ACHN (cell line): Measurements from ENCODE around the gene CBX6.

ENCODE experiments used
- DNase-seq: peaks from one replicate; pipeline ENCODE4 v3.0.0-alpha.2; 2015
- in situ Hi-C: cut with HindIII; loops from 2 replicates; pipeline ENCODE4 v1.10.0; 2017; ENCODE audit warnings: low sequenced_read_pairs, low pct_ligation_motif_present, low pct_unique_long_range_greater_than_20kb

Gene CBX6

GRCh38 chr22:38830026-38830844 lies 41.8 kb downstream of the CBX6 start:
- in situ Hi-C loops: no loop called here
- DNase-seq: no peak

GRCh38 chr22:38829485-38829884 lies 42.5 kb downstream of the CBX6 start:
- in situ Hi-C loops: no loop called here

GRCh38 chr22:38828616-38829205 lies 43.3 kb downstream of the CBX6 start:
- in situ Hi-C loops: no loop called here
- no peak for DNase-seq

More at GRCh38 chr22:38829485-38829884, 42.5 kb downstream of the CBX6 start:
- no peak for DNase-seq

- in situ Hi-C loops: no loop called here
- no peak for DNase-seq
Observed at GRCh38 chr22:38828191-38828590, 43.8 kb downstream of the CBX6 start.

- in situ Hi-C loops: no loop called here
- no peak for DNase-seq
Observed at GRCh38 chr22:38827510-38827909, 44.5 kb downstream of the CBX6 start.

GRCh38 chr22:38826801-38827200 lies 45.2 kb downstream of the CBX6 start:
- in situ Hi-C loops: no loop called here
- DNase-seq: no peak

GRCh38 chr22:38826386-38826785 lies 45.6 kb downstream of the CBX6 start:
- DNase-seq: no peak
- in situ Hi-C loops: no loop called here

GRCh38 chr22:38824585-38824984 lies 47.4 kb downstream of the CBX6 start:
- in situ Hi-C loops: no loop called here
- DNase-seq: peak; percentile 83

GRCh38 chr22:38823637-38824036 lies 48.4 kb downstream of the CBX6 start:
- no peak for DNase-seq
- in situ Hi-C loops: no loop called here

- in situ Hi-C loops: no loop called here
Observed at GRCh38 chr22:38823076-38823475, 48.9 kb downstream of the CBX6 start.

GRCh38 chr22:38820020-38820419 lies 52.0 kb downstream of the CBX6 start:
- DNase-seq: no peak
- in situ Hi-C loops: no loop called here

More at GRCh38 chr22:38823076-38823475, 48.9 kb downstream of the CBX6 start:
- DNase-seq: no peak

GRCh38 chr22:38819387-38819940 lies 52.6 kb downstream of the CBX6 start:
- DNase-seq: no peak
- in situ Hi-C loops: no loop called here

- in situ Hi-C loops: no loop called here
Observed at GRCh38 chr22:38817196-38817595, 54.8 kb downstream of the CBX6 start.

GRCh38 chr22:38815842-38816241 lies 56.2 kb downstream of the CBX6 start:
- no peak for DNase-seq

More at GRCh38 chr22:38817196-38817595, 54.8 kb downstream of the CBX6 start:
- DNase-seq: no peak

More at GRCh38 chr22:38815842-38816241, 56.2 kb downstream of the CBX6 start:
- in situ Hi-C loops: no loop called here
